HCT116 (cell line): ENCODE data around the gene TCP10L. TPM values are rescaled to one million over a fixed set of nuclear protein-coding genes. Genes with fewer than 3 reads are reported as not detected.

ENCODE experiments used
- ATAC-seq: fragments of 200-7000 bp; cut with Tn5 transposase; 2 replicates; pipeline ENCODE4 v1.9.1; 2020; ENCODE audit warnings: mild to moderate bottlenecking, moderate library complexity
- BruUV-seq: library from RNA; stranded (reverse); fragments of 400-500 nt; replicated peaks from 2 replicates; lab custom pipeline; 2021; lab: Mats Ljungman, UMichigan
- CTCF ChIA-PET: fragments of 300-600 bp; sonication (Branson Sonifier 250); formaldehyde crosslinking; loops from one replicate; lab custom pipeline; 2021; ENCODE audit warnings: antibody characterized with exemption; lab: Charles Lee
- POLR2A ChIA-PET: fragments of 300-600, 350-600 bp; sonication (Branson Sonifier 250); formaldehyde crosslinking; loops from one replicate; lab custom pipeline; 2021; ENCODE audit warnings: antibody characterized with exemption; lab: Charles Lee
- RAD21 ChIA-PET, 2 experiments: fragments of 300-600 bp; sonication (Branson Sonifier 250); formaldehyde crosslinking; loops; one replicate each; lab custom pipeline; 2023; ENCODE audit warnings: low total read pairs in 2 of 2; ENCODE audit not compliant: uncharacterized antibody in 2 of 2, unreplicated experiment in 2 of 2, low non-redundant PET in 1 of 2; lab: Charles Lee
- DNase-seq: peaks from one replicate; pipeline ENCODE4 v3.0.0-alpha.2; 2010; ENCODE audit warnings: low read depth, low spot score
- H2AFZ ChIP-seq: fragments of 200-600 bp; shearing (Covaris generic), sonication (generic); 2 replicates; pipeline ENCODE4 v1.6.1; 2017; ENCODE audit warnings: low read depth, mixed run types, mixed read lengths, antibody characterized with exemption, low read length; ENCODE audit not compliant: poor library complexity, severe bottlenecking
- H3K27ac ChIP-seq: 2 replicates; pipeline ENCODE4 v1.5.1; 2012; ENCODE audit warnings: low read depth, low read length
- H3K27me3 ChIP-seq: fragments of 200-600 bp; sonication (generic); 2 replicates; pipeline ENCODE4 v1.6.1; 2016; ENCODE audit warnings: mixed run types, low read length, mixed read lengths; ENCODE audit not compliant: insufficient read depth
- H3K36me3 ChIP-seq, 2 experiments: fragments of 200-500 bp in 1 of 2; fragments of 200-600 bp in 1 of 2; sonication (Bioruptor generic) in 1 of 2; sonication (generic) in 1 of 2; 2 replicates each; pipeline versions ENCODE4 v1.5.1 to v1.6.1; 2014 to 2016; ENCODE audit warnings: low read length in 2 of 2, inconsistent platforms in 1 of 2, mixed read lengths in 1 of 2, mixed run types in 1 of 2; ENCODE audit not compliant: insufficient read depth in 2 of 2, control insufficient read depth in 1 of 2
- H3K4me1 ChIP-seq, 2 experiments: fragments of 200-600 bp in 1 of 2; sonication (generic) in 1 of 2; 2 replicates each; pipeline versions ENCODE4 v1.5.1 to v1.6.1; 2012 to 2017; ENCODE audit warnings: low read length in 2 of 2, inconsistent platforms in 1 of 2, mild to moderate bottlenecking in 1 of 2, mixed read lengths in 1 of 2, mixed run types in 1 of 2, moderate library complexity in 1 of 2; ENCODE audit not compliant: insufficient read depth in 2 of 2, control insufficient read depth in 1 of 2
- H3K4me2 ChIP-seq: fragments of 200-600 bp; sonication (generic); 2 replicates; pipeline ENCODE4 v1.6.1; 2017; ENCODE audit warnings: mixed run types, low read length, mixed read lengths
- H3K4me3 ChIP-seq, 2 experiments: fragments of 200-600 bp in 1 of 2; sonication (generic) in 1 of 2; replicated peaks in 1 of 2; 2 replicates each; pipeline ENCODE4 v1.5.1; 2011 to 2016; ENCODE audit warnings: low read length in 2 of 2, control low read depth in 1 of 2, low read depth in 1 of 2, mild to moderate bottlenecking in 1 of 2, mixed read lengths in 1 of 2, mixed run types in 1 of 2
- H3K79me2 ChIP-seq: fragments of 200-600 bp; sonication (generic); 2 replicates; pipeline ENCODE4 v1.6.1; 2017; ENCODE audit warnings: mild to moderate bottlenecking, mixed run types, low read length, moderate library complexity, mixed read lengths; ENCODE audit not compliant: insufficient read depth
- H3K9ac ChIP-seq: fragments of 200-600 bp; sonication (generic); 2 replicates; pipeline ENCODE4 v1.6.1; 2016; ENCODE audit warnings: low read length, mixed read lengths
- H3K9me2 ChIP-seq: fragments of 200-600 bp; sonication (generic), shearing (Covaris generic); 2 replicates; pipeline ENCODE4 v1.6.1; 2017; ENCODE audit warnings: mixed run types, mild to moderate bottlenecking, moderate library complexity; ENCODE audit not compliant: insufficient read depth
- H3K9me3 ChIP-seq, 2 experiments: fragments of 200-500 bp in 1 of 2; fragments of 200-600 bp in 1 of 2; sonication (Bioruptor generic) in 1 of 2; sonication (generic) in 1 of 2; 2 replicates each; pipeline ENCODE4 v1.6.1; 2014 to 2017; ENCODE audit warnings: low read length in 2 of 2, mixed read lengths in 2 of 2, inconsistent platforms in 1 of 2, low read depth in 1 of 2, mild to moderate bottlenecking in 1 of 2, mixed run types in 1 of 2, moderate library complexity in 1 of 2; ENCODE audit not compliant: control insufficient read depth in 1 of 2, insufficient read depth in 1 of 2
- H4K20me1 ChIP-seq: fragments of 200-600 bp; sonication (generic), shearing (Covaris generic); 2 replicates; pipeline ENCODE4 v1.6.1; 2017; ENCODE audit warnings: mixed run types, mild to moderate bottlenecking, moderate library complexity; ENCODE audit not compliant: insufficient read depth
- CBX3 ChIP-seq: IDR thresholded peaks from 2 replicates; pipeline ENCODE4 v1.6.1; 2012; ENCODE audit warnings: low read depth
- CEBPB ChIP-seq: IDR thresholded peaks from 2 replicates; pipeline ENCODE4 v1.6.1; 2012; ENCODE audit warnings: low read depth
- ELF1 ChIP-seq: IDR thresholded peaks from 2 replicates; pipeline ENCODE4 v1.6.1; 2012; ENCODE audit warnings: low read depth, borderline replicate concordance
- POLR2AphosphoS5 ChIP-seq: IDR thresholded peaks from 2 replicates; pipeline ENCODE4 v1.6.1; 2011; ENCODE audit warnings: mild to moderate bottlenecking, low read depth, low read length, moderate library complexity
- SIN3A ChIP-seq: IDR thresholded peaks from 2 replicates; pipeline ENCODE4 v1.6.1; 2012; ENCODE audit warnings: low read depth
- SP1 ChIP-seq: IDR thresholded peaks from 2 replicates; pipeline ENCODE4 v1.6.1; 2012; ENCODE audit warnings: low read depth
- SRF ChIP-seq: IDR thresholded peaks from 2 replicates; pipeline ENCODE4 v1.6.1; 2012; ENCODE audit warnings: low read depth
- TCF7L2 ChIP-seq: IDR thresholded peaks from 2 replicates; pipeline ENCODE4 v1.7.0; 2011; ENCODE audit warnings: borderline replicate concordance, inconsistent platforms; ENCODE audit not compliant: insufficient read depth, insufficient read length; ENCODE audit errors: extremely low read depth
- YY1 ChIP-seq: IDR thresholded peaks from 2 replicates; pipeline ENCODE4 v1.6.1; 2011; ENCODE audit warnings: low read length, low read depth, moderate library complexity, mild to moderate bottlenecking; ENCODE audit not compliant: insufficient replicate concordance; ENCODE audit errors: extremely low read depth
- ZBTB33 ChIP-seq: IDR thresholded peaks from 2 replicates; pipeline ENCODE4 v1.6.1; 2011; ENCODE audit warnings: mild to moderate bottlenecking, low read length, moderate library complexity; ENCODE audit not compliant: insufficient replicate concordance; ENCODE audit errors: extremely low read depth
- ZFX ChIP-seq: fragments of 450-650 bp; IDR thresholded peaks from 2 replicates; pipeline ENCODE4 v1.6.1; 2017
- intact Hi-C: fragments of 100-400 bp; cut with micrococcal nuclease; formaldehyde crosslinking; loops from 2 replicates; pipeline ENCODE4 v1.10.0; 2022
- total RNA-seq: library from RNA; stranded (reverse); gene quantifications from one replicate; pipeline ENCODE4 v1.2.1, GENCODE V29; 2021; ENCODE audit not compliant: unreplicated experiment
- TF ChIP-seq, protein P1 (sequence below): IDR thresholded peaks from 2 replicates; pipeline ENCODE4 v1.6.1; 2012

Gene TCP10L
- total RNA-seq, 1 experiment from 2014 or later: 0.07 TPM

DNA sequence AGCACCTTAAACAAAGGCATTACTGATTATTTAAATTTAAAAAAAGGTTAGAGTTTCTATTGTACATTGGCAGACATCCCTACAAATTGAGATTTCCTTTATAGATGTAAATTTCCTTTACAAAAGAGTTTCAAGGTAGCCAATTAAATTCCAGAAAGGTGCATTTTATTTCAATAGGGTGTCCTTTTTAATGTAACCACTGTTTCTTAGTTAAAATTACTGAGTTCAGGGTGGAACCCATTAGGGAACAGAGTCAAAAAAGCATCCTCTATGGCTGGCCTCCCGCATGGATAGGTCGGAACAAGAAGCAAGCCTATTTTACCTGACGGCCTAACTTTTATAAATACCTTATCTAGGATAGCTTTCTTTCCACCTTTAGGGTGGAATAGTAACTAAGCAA lies 24.4 kb downstream of the TCP10L start:
- H3K4me2 ChIP-seq: no peak overlapping the region
- POLR2A ChIA-PET: no interaction called here
- no peak for ATAC-seq

More for the DNA sequence above, 24.4 kb downstream of the TCP10L start:
- Histone ChIP-seq H3K9me3 (no peaks in the 10 kb centered on the region; a peak in 1 of 4 replicates), H2AFZ (no peak overlapping the region), H3K9ac (no peak overlapping the region), H3K36me3 (no peaks in the 10 kb centered on the region), H3K9me2 (no peaks in the 10 kb centered on the region), H3K27ac (no peak overlapping the region), H3K4me3 (no peak overlapping the region), H3K27me3 (no peaks in the 10 kb centered on the region), H3K79me2 (no peaks in the 10 kb centered on the region), H3K4me1 (no peaks in the 10 kb centered on the region), H4K20me1 (no peaks in the 10 kb centered on the region)
- intact Hi-C loops: no loop called here
- CTCF ChIA-PET: interaction anchor here (1.9 kb wide), 1 partner anchor 8 kb away, joined by 6 read pairs; no protein-coding TSS in a partner anchor
- RAD21 ChIA-PET: no interaction called here
- TF ChIP-seq CBX3: no peak
- TF ChIP-seq CEBPB: no peak
- TF ChIP-seq SP1: no peak
- TF ChIP-seq YY1: no peak
- no peak for TF ChIP-seq ZBTB33
- no peak for TF ChIP-seq POLR2AphosphoS5
- no peak for TF ChIP-seq ELF1
- TF ChIP-seq TCF7L2: no peak
- no peak for TF ChIP-seq ZFX
- TF ChIP-seq, protein P1, sequence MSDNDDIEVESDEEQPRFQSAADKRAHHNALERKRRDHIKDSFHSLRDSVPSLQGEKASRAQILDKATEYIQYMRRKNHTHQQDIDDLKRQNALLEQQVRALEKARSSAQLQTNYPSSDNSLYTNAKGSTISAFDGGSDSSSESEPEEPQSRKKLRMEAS: no peak
- TF ChIP-seq SRF: no peak
- no peak for TF ChIP-seq SIN3A
- no peak for DNase-seq
- no TSS peak for BruUV-seq
